NCI-H526 (cell line): ENCODE data around the gene HDAC4.

Experiments
- DNase-seq, 2 experiments: peaks; one replicate each; lab custom pipeline; 2025; lab: John Stamatoyannopoulos, UW

HDAC4 gene

DNA sequence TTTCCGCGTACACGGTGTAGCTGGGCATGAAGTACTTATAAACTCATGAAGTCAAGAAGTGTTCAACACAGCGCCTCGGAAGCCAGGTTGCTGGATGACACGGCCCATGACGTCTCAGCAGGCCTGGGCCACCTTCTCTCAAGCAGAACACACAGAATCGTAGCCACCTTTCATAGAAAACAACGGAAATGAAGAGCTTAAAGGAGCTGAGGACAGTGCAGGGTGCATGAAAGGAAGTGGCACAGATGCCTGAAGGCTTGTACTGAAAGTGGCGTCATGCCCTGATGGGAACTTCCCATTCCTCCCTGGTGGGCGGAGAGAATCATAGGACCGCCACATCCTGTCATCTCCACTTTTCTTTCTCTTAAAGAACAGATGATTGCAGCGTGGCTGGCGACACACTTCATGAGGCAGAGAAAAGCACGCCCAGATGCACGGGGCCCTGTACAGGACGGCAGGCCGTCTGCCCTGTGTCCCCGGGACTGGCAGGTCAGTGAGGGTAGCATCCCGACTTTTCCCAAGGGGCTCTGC, 31.1 kb downstream of the HDAC4 start:
- no peak for DNase-seq

DNA sequence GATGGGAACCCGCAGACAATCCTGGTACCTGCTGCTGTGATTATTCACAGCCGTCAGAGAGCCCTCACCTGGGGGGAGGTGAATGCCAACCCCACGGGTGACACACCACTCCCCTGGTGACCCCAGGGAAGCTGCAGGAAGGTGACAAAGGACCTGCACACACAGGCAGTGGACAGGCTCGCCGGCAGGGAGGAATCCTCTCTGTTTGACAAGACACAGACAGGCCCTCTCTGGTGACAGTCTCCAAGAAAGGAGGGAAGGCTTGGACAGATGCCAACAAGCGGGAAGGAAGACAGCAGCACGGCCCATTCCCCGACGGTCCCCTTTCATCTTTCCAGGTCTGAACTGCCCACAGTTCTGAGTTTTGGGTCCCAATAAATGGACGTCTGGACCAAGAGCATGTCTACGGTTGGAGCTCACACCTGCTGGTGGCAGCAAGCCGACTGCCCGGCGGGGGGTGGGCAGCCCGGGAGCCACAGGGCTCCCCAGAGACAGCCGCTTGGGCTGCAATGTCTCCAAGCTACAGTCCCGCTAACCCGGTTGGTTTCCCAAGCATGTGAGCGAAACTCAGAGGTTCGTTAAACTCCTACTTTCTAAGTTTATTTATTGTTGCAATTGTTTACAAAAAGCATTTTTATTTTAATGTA, 31.8 kb downstream of the HDAC4 start:
- DNase-seq: peak in 1 of 2 experiments; percentile 69

DNA sequence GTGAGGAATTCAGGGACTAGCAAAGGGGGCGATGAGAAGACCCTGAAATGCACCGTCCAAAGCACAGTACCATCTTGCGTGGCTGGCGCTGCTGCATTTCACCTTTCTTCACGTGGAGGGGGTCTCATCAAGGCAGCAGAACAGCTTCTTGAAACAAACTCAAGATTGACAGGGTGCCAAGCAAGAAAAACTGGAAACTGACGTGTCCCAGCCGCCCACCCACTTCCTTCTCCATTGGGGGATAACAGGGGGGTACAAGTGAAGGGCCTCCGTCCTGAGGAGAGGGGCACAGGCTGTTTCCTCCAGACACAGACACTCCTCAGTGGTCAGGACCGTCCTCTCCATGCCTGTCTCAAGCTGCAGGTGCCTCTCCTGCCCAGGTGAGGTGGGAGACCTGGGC, 32.5 kb downstream of the HDAC4 start:
- DNase-seq: no peak

DNA sequence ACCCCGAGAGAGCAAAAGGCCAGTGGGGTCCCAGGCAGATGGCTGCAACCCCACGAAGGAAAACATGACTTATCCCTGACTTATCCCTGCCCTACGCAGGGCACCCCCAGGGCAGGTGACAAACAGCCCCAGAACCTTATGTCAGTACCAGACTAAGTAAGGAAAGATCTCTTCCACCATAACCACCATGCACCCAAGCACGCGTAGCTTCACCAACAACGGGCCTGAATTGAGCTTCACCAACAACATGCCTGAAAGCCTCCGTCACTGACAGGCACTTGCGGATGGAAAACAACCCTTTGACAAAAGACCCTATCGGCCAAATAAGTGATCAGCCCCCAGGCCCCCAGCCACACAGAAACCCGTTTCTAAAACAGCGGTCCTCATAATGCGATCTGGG, 34.1 kb downstream of the HDAC4 start:
- DNase-seq: no peak

DNA sequence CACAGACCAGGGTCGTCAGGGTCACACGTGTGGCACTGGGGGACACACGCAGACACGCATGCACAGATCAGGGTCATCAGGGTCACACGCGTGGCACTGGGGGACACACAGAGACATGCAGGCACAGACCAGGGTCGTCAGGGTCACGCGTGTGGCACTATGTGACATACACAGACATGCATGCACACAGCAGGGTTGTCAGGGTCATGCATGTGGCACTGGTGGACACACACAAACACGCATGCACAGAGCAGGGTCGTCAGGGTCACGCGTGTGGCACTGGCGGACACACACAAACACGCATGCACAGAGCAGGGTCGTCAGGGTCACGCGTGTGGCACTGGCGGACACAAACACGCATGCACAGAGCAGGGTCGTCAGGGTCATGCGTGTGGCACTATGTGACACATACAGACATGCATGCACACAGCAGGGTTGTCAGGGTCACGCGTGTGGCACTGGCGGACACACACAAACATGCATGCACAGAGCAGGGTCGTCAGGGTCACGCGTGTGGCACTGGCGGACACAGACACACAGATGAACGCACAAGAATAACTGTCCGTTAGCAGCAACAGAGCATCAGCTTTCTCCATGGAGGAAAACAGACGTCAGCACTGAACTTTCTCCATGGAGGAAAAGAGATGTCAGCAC, 34.9 kb downstream of the HDAC4 start:
- no peak for DNase-seq

DNA sequence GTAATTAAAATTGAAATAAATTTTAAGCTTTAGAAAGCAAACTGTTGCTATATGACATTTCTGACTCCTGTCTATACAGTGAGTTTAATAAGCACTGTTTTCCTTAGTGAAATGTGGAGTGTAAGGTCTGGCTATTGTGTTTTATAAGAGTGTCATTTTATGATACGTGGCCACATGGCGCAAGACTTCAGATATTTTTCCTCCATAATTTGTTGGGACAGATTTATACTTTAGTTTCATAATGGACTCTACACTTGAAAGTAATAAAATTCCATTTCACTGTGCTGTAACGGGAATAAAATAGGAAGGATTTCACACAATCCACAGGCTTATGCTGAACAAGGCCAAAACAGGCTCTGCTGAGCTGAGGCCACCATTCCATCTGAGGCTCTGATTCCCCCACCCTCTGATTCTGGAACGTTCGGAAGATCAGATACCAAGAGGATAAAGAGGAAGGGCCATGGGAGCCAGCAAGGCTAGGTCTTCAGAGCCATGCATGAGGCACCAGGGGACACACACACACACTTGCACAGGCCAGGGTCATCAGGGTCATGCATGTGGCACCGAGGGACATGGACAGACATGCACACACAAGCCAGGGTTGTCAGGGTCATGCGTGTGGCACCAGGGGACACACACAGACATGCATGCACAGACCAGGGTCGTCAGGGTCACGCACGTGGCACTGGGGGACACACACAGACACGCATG, 35.6 kb downstream of the HDAC4 start:
- no peak for DNase-seq

DNA sequence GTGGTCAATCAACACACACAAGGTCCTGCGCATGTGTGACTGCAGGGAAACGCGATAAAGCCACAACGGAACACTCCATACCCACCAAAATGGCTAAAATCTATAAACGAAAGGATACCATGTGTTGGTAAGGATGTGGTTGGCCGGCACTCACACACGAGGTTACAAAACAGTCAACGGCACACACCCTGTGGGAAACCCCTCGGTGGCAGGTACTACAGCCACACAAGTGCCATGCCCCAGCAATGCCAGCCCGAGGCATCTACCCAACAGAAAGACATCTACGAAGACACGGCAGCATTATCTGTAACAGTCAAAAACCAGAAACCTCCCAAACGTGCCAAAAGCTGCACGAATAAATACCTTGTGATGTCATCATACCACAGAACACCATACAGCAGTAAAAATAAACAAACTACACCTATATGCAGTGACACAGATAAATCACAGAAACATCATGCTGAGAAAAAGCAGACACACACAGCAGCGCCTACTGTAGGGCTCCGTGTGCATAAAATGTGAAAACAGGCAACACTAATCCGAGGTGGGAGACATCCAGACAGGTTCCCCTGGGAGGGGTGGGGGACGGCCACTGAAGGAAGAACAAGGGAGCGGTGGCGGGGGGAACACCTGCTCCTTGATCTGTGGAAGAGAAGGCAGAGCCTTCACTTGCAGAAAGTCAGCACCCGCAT, 36.7 kb downstream of the HDAC4 start:
- no peak for DNase-seq

DNA sequence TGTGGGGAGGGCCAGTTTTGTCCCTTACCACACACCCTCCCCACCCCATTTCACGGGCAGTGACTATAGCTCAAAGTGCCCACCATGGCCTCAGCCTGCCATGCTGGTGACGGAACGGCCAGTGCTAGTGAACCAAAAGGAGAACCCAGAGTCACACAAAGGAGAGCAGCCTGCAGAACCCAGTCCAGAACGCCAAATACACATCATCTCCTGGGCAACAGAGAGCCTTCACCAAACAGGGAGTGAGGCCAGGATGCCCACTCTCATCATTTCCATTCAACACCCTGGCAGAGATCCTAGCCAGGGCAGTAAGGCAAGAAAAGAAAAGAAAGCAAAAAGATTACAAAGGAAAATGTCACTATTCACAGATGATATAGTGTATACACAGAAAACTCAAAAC, 38.3 kb downstream of the HDAC4 start:
- DNase-seq: no peak

DNA sequence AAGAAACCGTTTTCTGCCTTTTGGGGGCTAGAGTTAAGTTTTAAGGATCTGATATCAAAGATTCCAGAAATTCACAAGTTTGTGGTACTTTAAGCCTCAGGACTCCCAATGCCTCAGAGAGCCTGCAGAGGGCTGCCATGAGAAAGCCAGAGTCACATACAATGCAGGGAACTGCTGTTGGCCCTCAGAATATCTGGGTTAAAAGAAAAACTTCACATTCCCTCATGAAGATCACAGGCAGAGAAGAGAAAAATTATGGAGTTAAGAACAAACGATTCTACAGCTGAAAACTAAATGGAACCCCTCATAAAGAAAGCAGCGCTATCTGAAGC, 39.5 kb downstream of the HDAC4 start:
- DNase-seq: no peak

DNA sequence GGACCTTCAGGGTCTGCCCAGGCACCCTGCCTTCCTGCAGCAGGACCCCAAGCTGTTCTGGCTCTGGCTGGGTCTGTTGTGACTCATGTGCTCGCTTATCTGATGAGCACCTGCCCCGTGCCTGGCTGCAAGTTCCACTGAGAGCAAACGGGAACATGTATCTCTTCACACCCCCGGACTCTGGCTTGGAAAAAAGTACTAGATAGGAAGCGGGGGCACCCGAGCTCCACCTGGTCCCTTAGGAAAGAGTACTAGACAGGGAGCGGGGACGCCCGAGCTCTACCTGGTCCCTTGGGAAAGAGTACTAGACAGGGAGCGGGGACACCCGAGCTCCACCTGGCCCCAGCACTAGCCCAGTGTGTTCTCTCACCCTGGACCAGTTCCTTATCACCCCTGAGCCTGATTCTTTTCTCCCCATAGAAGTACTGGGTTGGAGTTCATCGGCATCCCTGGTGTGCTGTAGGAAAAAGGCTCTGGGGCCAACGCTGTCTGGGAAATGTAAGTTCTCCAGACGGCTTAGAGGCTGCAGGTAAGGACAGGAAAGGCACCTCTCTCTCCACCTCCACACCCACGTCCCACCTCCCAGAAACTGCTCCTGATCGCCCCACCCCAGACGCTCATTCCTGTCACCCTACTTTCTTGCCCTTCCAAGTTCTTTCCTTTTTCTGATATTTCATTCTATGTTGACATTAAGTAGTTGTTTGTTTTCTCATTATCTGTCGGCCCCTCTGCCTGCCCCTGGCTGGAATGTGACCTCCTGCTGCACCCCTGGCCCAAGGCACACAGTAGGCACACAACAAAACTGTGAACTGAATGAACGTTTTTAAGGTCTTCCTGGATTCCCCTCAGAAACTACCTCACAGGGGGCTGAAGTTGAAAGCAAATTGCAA, 40.2 kb downstream of the HDAC4 start:
- DNase-seq: no peak

DNA sequence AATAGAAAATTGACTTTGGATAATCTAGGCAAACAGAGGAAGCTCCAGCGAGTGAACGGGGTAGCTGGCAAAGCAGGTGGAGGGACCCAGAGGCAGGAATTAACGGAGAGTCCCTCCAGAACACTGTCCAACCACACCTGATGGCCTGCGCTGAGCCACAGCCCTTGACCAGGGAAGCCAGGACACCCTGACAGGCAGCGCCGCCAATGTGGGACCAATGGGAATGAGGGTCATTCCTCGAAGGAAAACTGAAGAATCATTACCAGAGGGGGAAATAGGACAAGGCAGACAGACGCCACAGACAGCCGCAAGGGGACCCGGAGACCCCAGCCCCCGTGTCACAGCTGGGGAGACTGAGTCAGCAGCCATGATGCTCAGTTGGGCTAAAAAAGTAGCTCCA, 40.8 kb downstream of the HDAC4 start:
- DNase-seq: no peak

DNA sequence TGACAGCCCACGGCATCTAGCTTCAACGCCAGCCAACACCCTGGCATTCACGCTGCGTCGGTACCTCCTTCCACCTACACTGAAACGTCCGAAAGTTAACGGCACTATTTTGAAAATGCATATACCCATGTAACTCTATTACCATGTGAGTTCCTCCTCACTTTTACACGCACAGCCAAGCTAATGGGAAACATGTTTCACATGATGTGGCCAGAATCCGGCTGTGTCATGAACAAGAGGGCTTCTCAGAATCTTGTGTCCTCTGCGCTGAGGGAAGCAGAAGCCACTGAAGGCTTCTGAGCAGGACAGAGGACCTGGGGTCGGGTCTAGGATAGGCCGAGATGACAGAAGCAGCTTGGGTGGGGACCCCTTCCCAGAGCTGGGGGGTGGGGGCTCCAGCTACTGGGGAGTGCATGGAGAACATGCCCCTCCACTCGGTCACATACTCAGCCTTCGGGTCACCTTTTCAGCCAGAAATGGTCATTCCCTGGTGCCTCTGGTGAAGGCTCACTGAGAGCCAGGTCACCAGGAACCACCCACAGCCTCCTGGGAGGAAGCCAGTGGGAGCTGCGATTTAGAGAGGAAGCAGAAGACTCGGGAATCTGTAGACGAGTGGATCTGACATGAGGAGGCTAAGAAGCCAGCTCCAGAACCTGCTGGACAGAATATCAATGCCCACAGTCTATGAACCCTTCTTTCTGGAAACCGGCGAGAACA, 41.5 kb downstream of the HDAC4 start:
- no peak for DNase-seq

DNA sequence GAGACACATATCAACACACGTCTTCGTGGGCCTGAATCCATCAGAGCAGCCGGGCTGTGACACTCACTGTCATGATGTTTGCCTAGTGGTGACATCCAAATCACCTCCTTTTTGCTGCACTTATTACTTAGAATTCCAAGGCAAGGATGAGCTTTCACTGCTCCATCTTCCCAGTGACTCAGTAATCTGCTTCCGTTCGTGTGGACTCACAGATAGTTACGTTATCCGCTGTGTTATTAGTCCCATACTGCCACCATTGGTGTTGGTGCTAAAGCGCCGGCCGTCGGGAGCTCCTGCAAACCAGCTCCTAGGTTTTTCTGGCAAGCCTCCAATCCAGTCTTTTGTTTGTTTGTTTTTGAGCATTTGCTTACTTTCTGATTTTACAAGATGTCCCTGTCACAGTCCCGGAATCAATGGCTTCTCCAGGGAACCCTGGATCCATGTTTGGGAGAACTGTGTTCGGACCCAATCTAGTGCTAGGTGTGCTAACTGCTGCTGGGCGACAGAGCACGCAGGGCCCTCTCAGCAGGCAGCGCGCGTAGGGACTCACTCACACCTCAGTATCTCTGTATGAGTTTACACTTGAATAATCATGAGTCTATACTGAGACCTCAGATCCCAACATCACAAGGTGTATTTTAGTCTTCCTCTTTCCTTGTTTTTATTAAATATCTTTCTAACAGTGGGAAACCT, 42.6 kb downstream of the HDAC4 start:
- peak; percentile 68 to 75 for DNase-seq

DNA sequence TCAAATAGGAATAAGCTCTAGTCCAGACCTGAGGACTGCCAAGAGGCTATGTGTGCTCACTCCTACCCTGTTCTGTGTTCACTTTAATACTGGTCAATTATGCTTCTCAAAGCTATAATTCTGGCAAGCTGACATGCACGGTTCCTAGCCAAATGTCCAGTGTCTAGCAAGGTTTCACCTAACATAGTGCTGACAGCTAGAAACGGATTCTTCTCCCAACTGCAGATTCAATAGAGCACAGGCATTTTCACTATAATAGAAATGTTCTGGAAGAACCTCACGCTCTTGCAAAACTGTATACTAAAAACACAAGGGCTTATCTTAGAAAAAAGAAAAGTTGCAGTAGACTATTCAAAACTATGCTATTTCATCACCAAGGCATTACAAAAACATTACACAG, 45.1 kb downstream of the HDAC4 start:
- no peak for DNase-seq

DNA sequence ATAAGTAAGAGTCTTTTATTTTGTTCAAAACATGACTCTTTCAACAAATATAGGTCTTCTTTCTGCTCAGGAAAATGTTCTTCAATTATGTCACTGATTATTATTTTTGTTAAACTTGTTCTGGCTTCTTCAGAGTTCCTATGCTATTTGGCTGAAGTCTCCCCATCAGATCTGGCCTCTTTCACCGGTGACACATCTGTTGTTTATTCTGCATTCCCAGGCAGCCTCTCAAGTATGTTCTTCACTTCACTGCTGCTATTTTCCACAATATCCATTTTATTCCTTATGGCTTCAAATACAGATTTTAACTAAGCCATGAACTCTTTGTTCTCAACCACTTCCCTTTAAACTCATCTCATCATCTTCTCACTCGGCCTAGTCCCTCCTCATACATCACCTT, 45.7 kb downstream of the HDAC4 start:
- no peak for DNase-seq

DNA sequence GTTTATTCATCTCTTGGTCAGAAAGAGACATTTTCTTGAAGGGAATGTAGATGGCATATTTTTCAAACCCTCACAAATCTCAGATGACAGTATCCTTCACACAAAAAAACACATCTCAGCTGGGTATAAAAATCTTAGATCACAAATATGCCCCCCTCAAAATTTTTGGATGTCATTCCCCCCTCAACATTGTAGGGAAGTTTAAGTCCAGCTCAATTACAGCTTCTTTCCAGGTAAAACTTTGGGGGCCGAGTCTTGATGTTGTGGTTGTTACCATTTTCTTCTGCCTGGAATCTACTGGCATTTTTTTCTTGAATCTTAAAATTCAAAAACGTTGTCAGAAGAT, 46.1 kb downstream of the HDAC4 start:
- DNase-seq: no peak

DNA sequence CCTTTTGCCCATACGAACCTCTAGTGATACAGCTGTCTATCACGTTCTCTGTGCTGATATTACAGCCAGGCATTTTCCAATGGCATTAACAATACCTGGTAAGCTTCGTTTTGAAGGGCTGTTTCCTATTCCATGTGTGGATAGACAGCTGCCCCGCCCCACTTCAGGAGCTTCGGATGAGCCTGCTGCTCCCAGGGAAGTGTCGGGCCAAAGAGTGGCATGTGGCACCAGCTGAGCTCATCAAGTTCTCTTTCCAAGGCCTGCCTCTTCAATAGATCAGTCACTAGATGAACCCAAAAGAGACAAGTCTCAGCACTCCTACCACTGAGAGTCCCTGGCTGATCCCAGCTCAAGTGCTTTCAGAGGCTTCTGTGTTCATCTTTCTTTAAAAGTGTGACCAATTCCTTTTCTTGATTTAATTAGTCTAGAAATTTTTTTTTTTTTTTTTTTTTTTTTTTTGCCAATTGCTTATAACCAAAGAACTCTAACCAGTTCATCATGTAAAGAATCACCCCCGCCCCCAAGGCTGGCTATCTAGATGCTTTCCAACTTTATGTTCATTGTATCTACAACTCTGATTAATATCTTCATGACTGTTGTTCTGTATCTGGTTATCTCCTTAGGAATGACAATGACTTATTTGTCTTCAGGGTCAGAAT, 46.6 kb downstream of the HDAC4 start:
- DNase-seq: no peak

DNA sequence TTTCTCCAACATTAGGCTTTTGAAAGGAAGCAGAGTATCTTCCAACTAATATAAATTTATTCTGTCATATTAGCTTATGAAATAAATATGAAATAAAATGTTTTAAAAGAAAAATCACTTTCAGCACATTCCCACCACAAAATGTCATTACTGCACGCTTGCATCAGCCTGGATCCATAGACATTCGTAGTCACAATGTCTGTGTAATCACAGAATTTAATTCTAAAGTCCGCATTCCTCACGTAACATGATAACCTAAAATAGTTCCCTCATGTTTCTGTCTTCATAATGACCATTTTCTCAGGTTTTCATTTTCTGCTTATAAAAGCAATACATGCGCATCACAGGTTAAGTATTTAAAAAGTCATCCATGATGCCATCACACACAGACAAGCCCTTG, 47.1 kb downstream of the HDAC4 start:
- no peak for DNase-seq

DNA sequence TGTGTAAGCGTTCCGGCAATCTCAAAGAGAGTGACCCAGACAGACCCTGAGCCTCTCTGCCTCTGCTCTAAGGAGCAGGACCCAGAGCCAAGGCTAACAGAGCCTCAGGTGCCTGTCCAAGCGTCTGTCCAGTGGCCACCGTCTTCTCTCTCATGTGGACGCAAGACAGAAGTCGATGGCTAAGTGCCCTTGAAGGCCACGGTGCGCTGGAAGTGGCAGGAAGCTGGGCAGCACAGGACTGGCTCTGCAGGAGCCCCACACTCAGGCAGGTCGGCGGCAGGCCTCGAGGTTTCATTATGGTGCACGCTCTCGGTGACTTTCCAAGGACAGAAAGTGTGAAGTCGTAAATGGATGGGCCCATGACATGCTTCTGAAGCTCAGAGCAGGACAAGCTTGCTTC, 49.1 kb downstream of the HDAC4 start:
- DNase-seq: no peak
